ENCODE measurements around the gene SCO2.
A peak's percentile ranks its signal among the peaks of the same experiment; 100 is the strongest.

Gene SCO2

DNA sequence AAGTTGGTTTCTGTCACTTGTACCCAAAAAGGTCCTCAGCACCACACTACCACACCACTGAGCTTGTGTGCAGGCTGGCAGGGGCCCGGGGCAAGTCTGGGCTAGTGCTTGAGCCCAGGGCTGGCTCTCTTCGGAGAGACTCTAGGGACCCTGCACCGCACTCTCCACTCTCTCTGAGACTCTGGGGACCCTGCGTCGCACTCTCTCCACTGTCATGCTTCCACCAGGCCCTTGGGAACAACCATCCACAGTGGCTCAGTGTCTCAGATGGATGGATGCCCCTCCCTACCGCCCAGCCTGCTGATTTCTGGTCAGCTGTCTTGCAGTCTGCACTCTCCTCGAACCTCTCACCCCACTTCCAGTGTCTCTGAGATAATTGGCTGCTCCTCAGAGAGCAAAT is 48.5 kb downstream of the SCO2 start:
- DNase-seq (ENCODE audit: low spot score), result no peak

- no peak for DNase-seq (ENCODE audit: low spot score)
These were observed 49.8 kb downstream of the SCO2 start for GRCh38 chr22:50475652-50476002.

DNA sequence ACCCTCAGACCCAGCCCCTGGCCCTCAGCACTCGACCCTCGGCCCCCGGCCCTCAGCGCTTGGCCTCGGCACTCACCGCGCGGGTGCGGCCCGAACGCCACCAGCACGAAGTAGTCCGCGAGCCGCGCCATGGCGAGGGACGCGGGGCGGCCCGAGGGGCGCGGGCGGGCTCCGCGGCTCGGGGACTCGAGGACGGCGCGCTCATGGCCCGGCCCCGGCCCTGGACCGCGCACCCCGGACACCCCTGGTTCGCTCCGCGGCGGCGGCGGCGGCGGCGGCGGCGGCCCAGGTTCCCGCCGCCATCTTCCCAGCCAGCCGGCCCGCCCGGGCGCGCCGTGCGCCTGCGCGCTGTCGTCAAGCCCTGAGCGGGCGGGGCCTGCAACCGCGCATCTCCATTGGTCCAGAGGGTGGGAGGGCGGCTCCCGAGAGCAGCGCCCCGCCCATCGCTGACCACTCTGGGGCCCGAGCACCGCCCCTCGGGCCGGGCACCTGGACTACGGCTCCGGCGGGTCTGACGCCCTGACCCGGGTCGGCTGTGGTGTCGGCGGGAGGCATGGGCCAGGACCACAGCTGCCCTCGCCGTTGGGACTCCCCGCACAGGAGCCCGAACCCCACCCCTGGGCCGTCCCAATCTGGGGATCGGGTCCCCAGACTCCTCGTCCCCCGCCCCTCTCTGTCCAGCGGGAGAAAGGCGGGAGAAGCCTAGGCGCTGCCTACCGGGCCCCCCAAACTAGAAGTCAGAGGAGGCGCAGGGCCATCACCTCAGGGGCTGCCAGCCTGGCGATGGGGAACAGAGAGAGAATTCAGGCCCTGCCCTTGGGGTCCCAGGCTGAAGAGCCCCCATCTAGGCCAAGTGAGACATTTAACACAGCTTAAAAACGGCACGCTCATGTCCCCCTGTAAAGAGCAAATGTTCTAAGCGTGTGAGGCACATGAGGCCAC is 50.4 kb downstream of the SCO2 start, which contains the start of gene SBF1:
Gene SBF1 (minus strand): TSS at position 326 of the 942 bp plus-strand sequence. CDS start 195 bp downstream, at position 131.
- DNase-seq (ENCODE audit: low spot score), result peak; percentile 87

- DNase-seq (ENCODE audit: low spot score), result peak; percentile 23
These were observed 51.3 kb downstream of the SCO2 start for GRCh38 chr22:50473855-50474671.
